Activated CD8-positive, alpha-beta memory T cell treated with anti-CD3 and anti-CD28 coated beads, Interleukin-2, amount 10 ng/mL, durations not matched to agents 7 days and 5 days (primary cell): ENCODE results near the gene FUT8. TPM values are rescaled to one million over a fixed set of nuclear protein-coding genes. Genes with fewer than 3 reads are reported as not detected.
A peak's percentile ranks its signal among the peaks of the same experiment; 100 is the strongest.

ENCODE experiments used
- ATAC-seq: fragments of 150-1000 bp; cut with Tn5 transposase; one replicate; pipeline ENCODE4 v1.10.0; 2021; ENCODE audit warnings: moderate library complexity
- CTCF ChIA-PET: fragments of 350-600 bp; sonication (Branson Sonifier 250); formaldehyde crosslinking; loops from one replicate; lab custom pipeline; 2021; ENCODE audit warnings: antibody characterized with exemption; lab: Charles Lee
- DNase-seq: peaks from one replicate; pipeline ENCODE4 v3.0.0-alpha.2; 2020
- H3K27ac Mint-ChIP-seq: one replicate; pipeline ENCODE4 v1.8.0; 2021; ENCODE audit warnings: mild to moderate bottlenecking, mixed read lengths
- H3K27me3 Mint-ChIP-seq: one replicate; pipeline ENCODE4 v1.8.0; 2021; ENCODE audit warnings: mixed read lengths
- H3K36me3 Mint-ChIP-seq: one replicate; pipeline ENCODE4 v1.8.0; 2021; ENCODE audit warnings: mild to moderate bottlenecking, mixed read lengths
- H3K4me1 Mint-ChIP-seq: one replicate; pipeline ENCODE4 v1.8.0; 2021; ENCODE audit warnings: mixed read lengths
- H3K4me3 Mint-ChIP-seq: one replicate; pipeline ENCODE4 v1.8.0; 2021; ENCODE audit warnings: mild to moderate bottlenecking, moderate library complexity, mixed read lengths
- H3K9me3 Mint-ChIP-seq: one replicate; pipeline ENCODE4 v1.8.0; 2022; ENCODE audit warnings: low read depth, mixed read lengths
- total RNA-seq, 2 experiments: library from RNA; stranded (reverse); gene quantifications; one replicate each; pipeline ENCODE4 v1.2.3, GENCODE V29; 2021

FUT8 gene
- total RNA-seq, 2 experiments from 2014 or later = 114 to 161 TPM

GRCh38 chr14:65774041-65774440, 361.5 kb downstream of the FUT8 start:
- CTCF ChIA-PET = no interaction called here
- no peaks in the 10 kb centered on the region for H3K4me1 Mint-ChIP-seq
- DNase-seq (no peak), ATAC-seq (no peak)
- peaks cover 9% of the 10 kb centered on the region for H3K27me3 Mint-ChIP-seq
- H3K9me3 Mint-ChIP-seq = peaks cover 4% of the 10 kb centered on the region
- H3K27ac Mint-ChIP-seq = no peak overlapping the region
- H3K4me3 Mint-ChIP-seq = no peak overlapping the region
- H3K36me3 Mint-ChIP-seq = peaks cover 4% of the 10 kb centered on the region

GRCh38 chr14:65776193-65776852, 363.8 kb downstream of the FUT8 start:
- Mint-ChIP-seq H3K4me1 (no peaks in the 10 kb centered on the region), H3K36me3 (peaks cover 2% of the 10 kb centered on the region), H3K27ac (no peak overlapping the region), H3K27me3 (peaks cover 18% of the 10 kb centered on the region), H3K4me3 (no peak overlapping the region), H3K9me3 (peaks cover 2% of the 10 kb centered on the region)
- CTCF ChIA-PET = no interaction called here
- no peak for ATAC-seq
- DNase-seq = no peak

- Mint-ChIP-seq H3K4me3 (no peak overlapping the region), H3K36me3 (no peaks in the 10 kb centered on the region), H3K9me3 (no peaks in the 10 kb centered on the region), H3K27me3 (peaks cover 29% of the 10 kb centered on the region), H3K4me1 (no peaks in the 10 kb centered on the region), H3K27ac (no peak overlapping the region)
- no peak for DNase-seq
- CTCF ChIA-PET = no interaction called here
- no peak for ATAC-seq
These were observed 368.0 kb downstream of the FUT8 start for GRCh38 chr14:65780566-65780965.

GRCh38 chr14:65783101-65783500, 370.6 kb downstream of the FUT8 start:
- Mint-ChIP-seq H3K27ac (no peak overlapping the region), H3K36me3 (no peaks in the 10 kb centered on the region), H3K4me3 (no peak overlapping the region), H3K9me3 (no peaks in the 10 kb centered on the region), H3K4me1 (no peaks in the 10 kb centered on the region), H3K27me3 (peaks cover 38% of the 10 kb centered on the region)
- CTCF ChIA-PET = no interaction called here
- ATAC-seq (no peak), DNase-seq (no peak)

GRCh38 chr14:65783576-65783975, 371.0 kb downstream of the FUT8 start:
- Mint-ChIP-seq H3K4me3 (no peak overlapping the region), H3K4me1 (no peaks in the 10 kb centered on the region), H3K36me3 (no peaks in the 10 kb centered on the region), H3K27me3 (peaks cover 38% of the 10 kb centered on the region), H3K9me3 (no peaks in the 10 kb centered on the region), H3K27ac (no peak overlapping the region)
- ATAC-seq = no peak
- CTCF ChIA-PET = no interaction called here
- DNase-seq = no peak

GRCh38 chr14:65784574-65784973, 372.0 kb downstream of the FUT8 start:
- Mint-ChIP-seq H3K27me3 (peaks cover 37% of the 10 kb centered on the region), H3K27ac (no peak overlapping the region), H3K4me3 (no peak overlapping the region), H3K4me1 (no peaks in the 10 kb centered on the region), H3K9me3 (no peaks in the 10 kb centered on the region), H3K36me3 (no peaks in the 10 kb centered on the region)
- CTCF ChIA-PET = no interaction called here
- ATAC-seq (no peak), DNase-seq (no peak)

GRCh38 chr14:65787461-65787860, 374.9 kb downstream of the FUT8 start:
- no peak for DNase-seq
- Mint-ChIP-seq H3K36me3 (no peaks in the 10 kb centered on the region), H3K4me1 (no peaks in the 10 kb centered on the region), H3K27me3 (peaks cover 26% of the 10 kb centered on the region), H3K9me3 (no peaks in the 10 kb centered on the region), H3K27ac (no peak overlapping the region), H3K4me3 (no peak overlapping the region)
- CTCF ChIA-PET = interaction anchor here (0.6 kb wide), 1 partner anchor 26 kb away, joined by 3 read pairs; no protein-coding TSS in a partner anchor
- no peak for ATAC-seq

- Mint-ChIP-seq H3K9me3 (no peaks in the 10 kb centered on the region), H3K27me3 (peaks cover 23% of the 10 kb centered on the region), H3K36me3 (no peaks in the 10 kb centered on the region), H3K4me3 (no peak overlapping the region), H3K27ac (no peak overlapping the region), H3K4me1 (no peaks in the 10 kb centered on the region)
- DNase-seq = no peak
- CTCF ChIA-PET = no interaction called here
- no peak for ATAC-seq
These were observed 376.3 kb downstream of the FUT8 start for GRCh38 chr14:65788876-65789275.

- no peaks in the 10 kb centered on the region for H3K9me3 Mint-ChIP-seq
- no peak for ATAC-seq
- no peak overlapping the region for H3K4me3 Mint-ChIP-seq
- H3K27me3 Mint-ChIP-seq = peaks cover 23% of the 10 kb centered on the region
- DNase-seq = no peak
- CTCF ChIA-PET = no interaction called here
- no peaks in the 10 kb centered on the region for H3K4me1 Mint-ChIP-seq
- no peak overlapping the region for H3K27ac Mint-ChIP-seq
- H3K36me3 Mint-ChIP-seq = no peaks in the 10 kb centered on the region
These were observed 376.8 kb downstream of the FUT8 start for GRCh38 chr14:65789363-65789762.

GRCh38 chr14:65790172-65790815, 377.8 kb downstream of the FUT8 start:
- peaks cover 16% of the 10 kb centered on the region for H3K27me3 Mint-ChIP-seq
- H3K9me3 Mint-ChIP-seq = no peaks in the 10 kb centered on the region
- no peaks in the 10 kb centered on the region for H3K4me1 Mint-ChIP-seq
- ATAC-seq = no peak
- no peak for DNase-seq
- no peak overlapping the region for H3K27ac Mint-ChIP-seq
- H3K4me3 Mint-ChIP-seq = no peak overlapping the region
- H3K36me3 Mint-ChIP-seq = no peaks in the 10 kb centered on the region
- CTCF ChIA-PET = no interaction called here

GRCh38 chr14:65791191-65791981, 378.9 kb downstream of the FUT8 start:
- H3K36me3 Mint-ChIP-seq = no peaks in the 10 kb centered on the region
- no peak for DNase-seq
- H3K4me3 Mint-ChIP-seq = no peak overlapping the region
- ATAC-seq = peak; percentile 49
- peaks cover 18% of the 10 kb centered on the region for H3K27me3 Mint-ChIP-seq
- no peaks in the 10 kb centered on the region for H3K4me1 Mint-ChIP-seq
- no peak overlapping the region for H3K27ac Mint-ChIP-seq
- H3K9me3 Mint-ChIP-seq = no peaks in the 10 kb centered on the region
- CTCF ChIA-PET = no interaction called here

GRCh38 chr14:65792208-65792905, 379.8 kb downstream of the FUT8 start:
- Mint-ChIP-seq H3K9me3 (no peaks in the 10 kb centered on the region), H3K36me3 (no peaks in the 10 kb centered on the region), H3K27ac (no peak overlapping the region), H3K27me3 (peaks cover 17% of the 10 kb centered on the region), H3K4me3 (no peak overlapping the region), H3K4me1 (no peaks in the 10 kb centered on the region)
- DNase-seq (no peak), ATAC-seq (no peak)
- CTCF ChIA-PET = interaction anchor here (0.9 kb wide), 1 partner anchor 23 kb away, joined by 3 read pairs; no protein-coding TSS in a partner anchor
